GM12874 (cell line): ENCODE results near the gene DHRS7B.

Experiments
- TF ChIP-seq, protein P1 (sequence below): IDR thresholded peaks from 2 replicates; pipeline ENCODE4 v1.5.1; 2011; ENCODE audit warnings: low read depth, mild to moderate bottlenecking, control low read depth, low read length, moderate library complexity; ENCODE audit not compliant: insufficient read depth

The DHRS7B gene

DNA sequence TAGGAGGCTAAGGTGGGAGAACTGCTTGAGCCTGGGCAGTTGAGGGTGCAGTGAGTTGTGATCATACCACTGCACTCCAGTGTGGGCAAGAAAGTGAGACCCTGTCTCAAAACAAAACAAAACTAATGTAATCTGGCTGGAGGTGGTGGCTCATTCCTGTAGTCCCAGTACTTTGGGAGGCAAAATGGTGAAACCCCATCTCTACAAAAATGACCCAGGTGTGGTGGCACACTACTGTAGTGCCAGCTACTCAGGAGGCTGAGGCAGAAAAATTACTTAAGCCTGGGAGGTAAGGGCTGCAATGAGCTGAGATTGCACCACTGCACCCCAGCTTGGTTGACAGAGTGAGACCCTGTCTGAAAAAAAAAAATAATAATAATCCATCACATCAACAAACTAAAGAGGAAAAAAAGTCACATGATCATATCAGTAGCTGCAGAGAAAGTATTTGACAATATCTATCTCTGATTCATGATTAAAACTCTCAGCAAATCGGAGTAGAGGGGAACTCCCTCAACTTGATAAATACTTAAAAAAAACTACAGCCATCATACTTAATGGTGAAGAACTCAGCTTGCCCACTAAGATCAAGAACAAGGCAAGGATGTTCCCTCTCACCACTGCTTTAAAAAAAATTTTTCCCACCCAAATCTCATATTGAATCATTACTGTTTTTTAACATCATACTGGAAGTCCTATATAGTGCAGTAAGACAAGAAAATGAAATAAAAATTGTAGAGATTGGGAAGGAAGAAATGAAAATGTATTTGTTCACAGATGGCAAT lies 31.0 kb downstream of the DHRS7B start:
- TF ChIP-seq, protein P1, sequence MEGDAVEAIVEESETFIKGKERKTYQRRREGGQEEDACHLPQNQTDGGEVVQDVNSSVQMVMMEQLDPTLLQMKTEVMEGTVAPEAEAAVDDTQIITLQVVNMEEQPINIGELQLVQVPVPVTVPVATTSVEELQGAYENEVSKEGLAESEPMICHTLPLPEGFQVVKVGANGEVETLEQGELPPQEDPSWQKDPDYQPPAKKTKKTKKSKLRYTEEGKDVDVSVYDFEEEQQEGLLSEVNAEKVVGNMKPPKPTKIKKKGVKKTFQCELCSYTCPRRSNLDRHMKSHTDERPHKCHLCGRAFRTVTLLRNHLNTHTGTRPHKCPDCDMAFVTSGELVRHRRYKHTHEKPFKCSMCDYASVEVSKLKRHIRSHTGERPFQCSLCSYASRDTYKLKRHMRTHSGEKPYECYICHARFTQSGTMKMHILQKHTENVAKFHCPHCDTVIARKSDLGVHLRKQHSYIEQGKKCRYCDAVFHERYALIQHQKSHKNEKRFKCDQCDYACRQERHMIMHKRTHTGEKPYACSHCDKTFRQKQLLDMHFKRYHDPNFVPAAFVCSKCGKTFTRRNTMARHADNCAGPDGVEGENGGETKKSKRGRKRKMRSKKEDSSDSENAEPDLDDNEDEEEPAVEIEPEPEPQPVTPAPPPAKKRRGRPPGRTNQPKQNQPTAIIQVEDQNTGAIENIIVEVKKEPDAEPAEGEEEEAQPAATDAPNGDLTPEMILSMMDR: no peak

- TF ChIP-seq, protein P1: no peak
Measured at GRCh38 chr17:21160401-21160800, 33.6 kb downstream of the DHRS7B start.

DNA sequence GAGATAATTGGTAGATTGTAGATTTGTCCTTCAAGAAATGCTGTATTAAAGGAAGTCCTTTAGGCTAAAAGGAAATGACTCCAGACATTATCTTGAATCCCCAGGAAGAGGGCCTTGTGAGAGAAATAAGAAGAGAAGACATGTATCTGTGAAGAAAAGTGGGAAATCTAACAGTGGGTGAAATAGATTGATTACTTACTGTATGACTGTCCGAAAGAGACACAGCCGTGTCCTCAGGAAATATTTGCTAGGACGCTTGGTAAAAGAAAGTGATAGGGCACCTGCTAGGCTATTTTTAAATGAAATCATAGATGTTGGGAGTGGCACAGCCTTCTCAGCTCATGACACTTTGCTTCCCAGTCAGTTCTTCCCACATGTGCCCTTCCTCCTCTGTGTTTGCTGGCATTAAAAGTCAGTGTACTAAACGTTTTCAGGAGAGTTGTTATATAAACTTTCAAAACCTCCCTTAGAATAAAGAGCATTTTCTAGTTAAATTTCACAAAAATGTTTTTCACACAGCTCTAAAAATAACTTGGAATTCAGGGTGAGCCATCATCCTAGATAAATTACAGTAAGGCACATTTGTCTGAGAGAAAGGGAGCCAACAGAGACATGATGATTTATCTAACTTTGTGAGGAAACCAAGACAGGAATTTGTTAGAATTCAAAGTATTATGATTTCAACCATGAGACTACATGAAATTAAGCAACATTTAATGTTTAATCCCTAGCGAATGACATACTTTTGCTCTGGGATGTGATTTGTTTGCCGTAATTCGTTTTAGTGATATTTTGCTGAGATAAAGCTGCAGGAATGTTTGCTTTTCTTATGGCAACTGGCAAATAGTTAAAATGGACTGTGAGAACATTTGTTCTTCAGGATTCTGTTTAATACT lies 35.0 kb downstream of the DHRS7B start:
- TF ChIP-seq, protein P1: no peak

DNA sequence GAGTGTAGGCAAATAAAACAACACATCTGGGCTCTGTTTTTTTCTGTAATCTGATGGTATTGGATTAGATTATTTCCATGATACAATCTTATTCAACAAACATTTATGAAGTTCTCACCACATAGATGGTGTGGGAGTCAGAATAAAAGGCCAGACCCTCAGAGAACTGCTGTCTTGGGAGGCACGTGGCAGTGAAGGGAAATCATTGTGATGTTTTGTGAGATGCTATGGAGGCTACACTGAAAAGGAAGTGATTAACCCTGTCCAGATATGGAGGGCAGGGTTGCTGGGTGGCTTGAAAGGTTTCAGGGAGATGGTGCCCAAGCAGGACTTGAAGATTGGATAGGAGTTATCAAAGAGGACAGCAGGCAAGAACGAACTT lies 35.6 kb downstream of the DHRS7B start:
- TF ChIP-seq, protein P1: no peak

GRCh38 chr17:21163101-21163500 lies 36.3 kb downstream of the DHRS7B start:
- TF ChIP-seq, protein P1: no peak

GRCh38 chr17:21164216-21164615 lies 37.5 kb downstream of the DHRS7B start:
- TF ChIP-seq, protein P1: no peak

- TF ChIP-seq, protein P1: no peak
Measured at GRCh38 chr17:21164620-21165019, 37.9 kb downstream of the DHRS7B start.
